ENCODE data around the gene NCAPG2. TPM values are rescaled to one million over a fixed set of nuclear protein-coding genes. Genes with fewer than 3 reads are reported as not detected.

Gene NCAPG2
- total RNA-seq, 1 experiment from 2014 or later, result 99.4 TPM

GRCh38 chr7:158746957-158747356 lies 42.4 kb upstream of the NCAPG2 start:
- Histone ChIP-seq H3K4ac (ENCODE audit: low read depth, low read length) (no peak overlapping the region), H3K79me2 (ENCODE audit: insufficient read depth, low read length) (no peaks in the 10 kb centered on the region), H4K5ac (ENCODE audit: insufficient read length, low read depth, low read length) (no peak overlapping the region), H2BK5ac (ENCODE audit: insufficient read length, low read length) (no peak overlapping the region), H3K56ac (ENCODE audit: insufficient read length, low read depth, low read length) (no peak overlapping the region), H4K91ac (ENCODE audit: insufficient read length, low read depth, low read length) (no peak overlapping the region), H2AK5ac (ENCODE audit: insufficient read length, low read length) (no peak overlapping the region), H2BK20ac (ENCODE audit: low read depth, low read length, poor library complexity, severe bottlenecking) (no peak overlapping the region), H3K23me2 (ENCODE audit: insufficient read length, low read depth, low read length, poor library complexity, severe bottlenecking) (no peaks in the 10 kb centered on the region), H3K14ac (ENCODE audit: insufficient read depth, low read length) (no peak overlapping the region), H3K27me3 (ENCODE audit: insufficient read depth, low read length) (no peaks in the 10 kb centered on the region), H3K9me3 (ENCODE audit: control insufficient read depth, low read depth, low read length) (no peaks in the 10 kb centered on the region), H3K23ac (ENCODE audit: insufficient read length, low read depth, low read length) (no peak overlapping the region), H3K4me1 (ENCODE audit: insufficient read depth, low read length) (no peaks in the 10 kb centered on the region), H3K9ac (ENCODE audit: extremely low read depth, insufficient read length, low read length) (no peak overlapping the region), H2BK12ac (ENCODE audit: insufficient read length, low read depth, low read length) (no peak overlapping the region), H3T11ph (ENCODE audit: low read length) (no peak overlapping the region), H4K20me1 (ENCODE audit: control insufficient read depth, insufficient read depth, insufficient read length) (no peaks in the 10 kb centered on the region), H4K8ac (replicated peaks; ENCODE audit: insufficient read length, low read depth, low read length) (no peak overlapping the region), H2BK120ac (ENCODE audit: low read depth, low read length, poor library complexity, severe bottlenecking) (no peak overlapping the region), H2BK15ac (ENCODE audit: low read depth, low read length) (no peak overlapping the region), H2AFZ (ENCODE audit: low read length) (no peak overlapping the region), H3K18ac (ENCODE audit: insufficient read length, low read depth, low read length) (no peak overlapping the region), H3K27ac (ENCODE audit: insufficient read length, low read depth, low read length) (no peak overlapping the region), H3K4me2 (ENCODE audit: insufficient read depth, insufficient read length, low read length) (no peak overlapping the region), H3K79me1 (ENCODE audit: insufficient read depth, low read depth, low read length, poor library complexity, severe bottlenecking) (no peaks in the 10 kb centered on the region)
- no CpG with 5 or more reads among the region's 9 CpGs for WGBS (ENCODE audit: extremely low coverage, insufficient read length, low lambda C conversion rate)
- H3K27me3 Mint-ChIP-seq (ENCODE audit: low read depth), result no peaks in the 10 kb centered on the region
- H3K36me3 Mint-ChIP-seq (ENCODE audit: insufficient read depth in 1 of 3, low read depth in 3 of 3), result peaks cover 6 to 56% (median 48%) of the 10 kb centered on the region in 3 experiments; a peak in 6 of 7 replicates
- no peak for DNase-seq
- H3K9me3 Mint-ChIP-seq, result no peaks in the 10 kb centered on the region
- no peaks in the 10 kb centered on the region for H3K4me1 Mint-ChIP-seq
- no peak overlapping the region for H3K27ac Mint-ChIP-seq
- TF ChIP-seq CTCF (conservative IDR thresholded peaks at IDR 0.05), result no peak
- H3K4me3 Mint-ChIP-seq, result no peak overlapping the region
